MM.1S (cell line): ENCODE results near the gene SH3RF3.

ENCODE experiments used
- DNase-seq: peaks from one replicate; pipeline ENCODE4 v3.0.0-alpha.2; 2015
- H2AFZ ChIP-seq: fragments of 300-600 bp; sonication (generic); 2 replicates; pipeline ENCODE4 v1.6.0; 2016; ENCODE audit warnings: antibody characterized with exemption, low read length
- H3F3A ChIP-seq: fragments of 300-600 bp; sonication (generic); 2 replicates; pipeline ENCODE4 v1.6.1; 2016; ENCODE audit warnings: mild to moderate bottlenecking, antibody characterized with exemption, low read length, moderate library complexity, mixed read lengths; ENCODE audit not compliant: insufficient read depth
- H3K27ac ChIP-seq: fragments of 300-600 bp; sonication (generic); 2 replicates; pipeline ENCODE4 v1.5.1; 2016; ENCODE audit warnings: mild to moderate bottlenecking, low read length
- H3K27me3 ChIP-seq: fragments of 300-600 bp; sonication (generic); replicated peaks from 2 replicates; pipeline ENCODE4 v1.6.0; 2016; ENCODE audit warnings: low read length; ENCODE audit not compliant: insufficient read depth
- H3K36me3 ChIP-seq: fragments of 300-600 bp; sonication (generic); replicated peaks from 2 replicates; pipeline ENCODE4 v1.6.1; 2016; ENCODE audit warnings: mild to moderate bottlenecking, low read length, mixed read lengths; ENCODE audit not compliant: insufficient read depth
- H3K4me1 ChIP-seq: fragments of 300-600 bp; sonication (generic); 2 replicates; pipeline ENCODE4 v1.6.1; 2016; ENCODE audit warnings: low read length, mixed read lengths
- H3K4me2 ChIP-seq: fragments of 300-600 bp; sonication (generic); 2 replicates; pipeline ENCODE4 v1.6.0; 2016; ENCODE audit warnings: low read depth, low read length
- H3K4me3 ChIP-seq: fragments of 300-600 bp; sonication (generic); 2 replicates; pipeline ENCODE4 v1.5.1; 2016; ENCODE audit warnings: low read length, mixed read lengths
- H3K79me2 ChIP-seq: fragments of 300-600 bp; sonication (generic); 2 replicates; pipeline ENCODE4 v1.6.1; 2016; ENCODE audit warnings: mixed run types, low read length, mixed read lengths
- H3K9ac ChIP-seq: fragments of 300-600 bp; sonication (generic); 2 replicates; pipeline ENCODE4 v1.6.1; 2016; ENCODE audit warnings: low read length, mixed read lengths
- H3K9me2 ChIP-seq: fragments of 300-600 bp; sonication (generic); replicated peaks from 2 replicates; pipeline ENCODE4 v1.6.1; 2016; ENCODE audit warnings: mild to moderate bottlenecking, low read length, mixed read lengths; ENCODE audit not compliant: insufficient read depth
- H3K9me3 ChIP-seq: fragments of 300-600 bp; sonication (generic); replicated peaks from 2 replicates; pipeline ENCODE4 v1.6.1; 2016; ENCODE audit warnings: mild to moderate bottlenecking, low read length, mixed read lengths; ENCODE audit not compliant: insufficient read depth
- H4K20me1 ChIP-seq: fragments of 300-600 bp; sonication (generic); 2 replicates; pipeline ENCODE4 v1.6.1; 2016; ENCODE audit warnings: mild to moderate bottlenecking, low read length, moderate library complexity, mixed read lengths; ENCODE audit not compliant: insufficient read depth
- EZH2 ChIP-seq: fragments of 300-600 bp; sonication (generic); optimal IDR thresholded peaks from 2 replicates; pipeline ENCODE3; 2017; ENCODE audit warnings: low read depth, mild to moderate bottlenecking, antibody characterized with exemption, low read length, mixed read lengths
- EZH2phosphoT487 ChIP-seq: fragments of 300-600 bp; sonication (generic); IDR thresholded peaks from 2 replicates; pipeline ENCODE4 v1.6.1; 2018; ENCODE audit warnings: antibody characterized with exemption, low read length
- TF ChIP-seq, protein P1 (sequence below): fragments of 300-600 bp; sonication (generic); IDR thresholded peaks from 2 replicates; pipeline ENCODE4 v1.5.1; 2016; ENCODE audit warnings: antibody characterized with exemption, low read length, mixed read lengths

SH3RF3 gene

GRCh38 chr2:109322641-109323040 is 193.6 kb downstream of the SH3RF3 start:
- TF ChIP-seq EZH2 (no peak), EZH2phosphoT487 (no peak)
- TF ChIP-seq, protein P1, sequence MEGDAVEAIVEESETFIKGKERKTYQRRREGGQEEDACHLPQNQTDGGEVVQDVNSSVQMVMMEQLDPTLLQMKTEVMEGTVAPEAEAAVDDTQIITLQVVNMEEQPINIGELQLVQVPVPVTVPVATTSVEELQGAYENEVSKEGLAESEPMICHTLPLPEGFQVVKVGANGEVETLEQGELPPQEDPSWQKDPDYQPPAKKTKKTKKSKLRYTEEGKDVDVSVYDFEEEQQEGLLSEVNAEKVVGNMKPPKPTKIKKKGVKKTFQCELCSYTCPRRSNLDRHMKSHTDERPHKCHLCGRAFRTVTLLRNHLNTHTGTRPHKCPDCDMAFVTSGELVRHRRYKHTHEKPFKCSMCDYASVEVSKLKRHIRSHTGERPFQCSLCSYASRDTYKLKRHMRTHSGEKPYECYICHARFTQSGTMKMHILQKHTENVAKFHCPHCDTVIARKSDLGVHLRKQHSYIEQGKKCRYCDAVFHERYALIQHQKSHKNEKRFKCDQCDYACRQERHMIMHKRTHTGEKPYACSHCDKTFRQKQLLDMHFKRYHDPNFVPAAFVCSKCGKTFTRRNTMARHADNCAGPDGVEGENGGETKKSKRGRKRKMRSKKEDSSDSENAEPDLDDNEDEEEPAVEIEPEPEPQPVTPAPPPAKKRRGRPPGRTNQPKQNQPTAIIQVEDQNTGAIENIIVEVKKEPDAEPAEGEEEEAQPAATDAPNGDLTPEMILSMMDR, result no peak
- peaks cover 43% of the 10 kb centered on the region for H3K79me2 ChIP-seq
- H3F3A ChIP-seq, result no peaks in the 10 kb centered on the region
- no peaks in the 10 kb centered on the region for H4K20me1 ChIP-seq
- H3K4me1 ChIP-seq, result no peaks in the 10 kb centered on the region
- H3K4me3 ChIP-seq, result no peak overlapping the region
- H3K36me3 ChIP-seq, result no peaks in the 10 kb centered on the region
- no peak overlapping the region for H3K27ac ChIP-seq
- H3K9ac ChIP-seq, result no peak overlapping the region
- no peak overlapping the region for H3K4me2 ChIP-seq
- no peaks in the 10 kb centered on the region for H3K9me3 ChIP-seq
- no peaks in the 10 kb centered on the region for H3K9me2 ChIP-seq
- DNase-seq, result no peak
- no peak overlapping the region for H2AFZ ChIP-seq
- no peaks in the 10 kb centered on the region for H3K27me3 ChIP-seq

DNA sequence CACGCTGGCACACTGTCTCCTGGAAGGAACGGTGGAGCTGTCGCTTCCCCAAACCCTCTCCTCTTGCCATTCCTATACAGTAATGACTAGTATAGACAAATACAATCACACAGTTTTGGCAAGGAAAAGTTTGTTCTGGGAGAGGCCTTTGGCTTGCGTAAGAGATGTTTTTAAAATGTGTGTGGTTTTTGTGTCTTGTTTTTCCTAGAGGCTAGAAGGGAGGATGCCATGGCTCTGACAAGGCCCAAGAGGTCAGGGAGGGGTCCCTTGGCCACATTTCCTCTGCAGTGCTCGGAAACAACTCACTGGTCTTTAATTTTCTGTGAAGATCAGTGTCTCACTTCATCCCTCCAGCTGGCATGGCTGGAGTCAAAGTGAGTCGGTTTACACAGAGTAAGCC is 195.9 kb downstream of the SH3RF3 start:
- H4K20me1 ChIP-seq, result no peaks in the 10 kb centered on the region
- no peaks in the 10 kb centered on the region for H3F3A ChIP-seq
- DNase-seq, result no peak
- H3K79me2 ChIP-seq, result peaks cover 38% of the 10 kb centered on the region
- H2AFZ ChIP-seq, result no peak overlapping the region
- no peak for TF ChIP-seq EZH2
- H3K27ac ChIP-seq, result no peak overlapping the region
- H3K36me3 ChIP-seq, result no peaks in the 10 kb centered on the region
- 0 out of 2 replicates have a peak, but pooled peaks cover 3% of the 10 kb centered on the region for H3K4me1 ChIP-seq
- H3K9ac ChIP-seq, result no peak overlapping the region
- no peaks in the 10 kb centered on the region for H3K9me2 ChIP-seq
- H3K4me3 ChIP-seq, result no peak overlapping the region
- no peak overlapping the region for H3K4me2 ChIP-seq
- no peaks in the 10 kb centered on the region for H3K27me3 ChIP-seq
- H3K9me3 ChIP-seq, result no peaks in the 10 kb centered on the region

- Histone ChIP-seq H2AFZ (no peak overlapping the region), H3K36me3 (no peaks in the 10 kb centered on the region), H3K4me2 (no peak overlapping the region), H3K4me1 (0 out of 2 replicates have a peak, but pooled peaks cover 3% of the 10 kb centered on the region), H3K27me3 (no peaks in the 10 kb centered on the region), H3K9me2 (no peaks in the 10 kb centered on the region), H3K9me3 (no peaks in the 10 kb centered on the region), H3K79me2 (peaks cover 41% of the 10 kb centered on the region), H3K4me3 (no peak overlapping the region), H3K9ac (no peak overlapping the region), H4K20me1 (no peaks in the 10 kb centered on the region), H3K27ac (no peak overlapping the region), H3F3A (no peaks in the 10 kb centered on the region)
- TF ChIP-seq, protein P1, result no peak
- no peak for TF ChIP-seq EZH2
- no peak for TF ChIP-seq EZH2phosphoT487
- no peak for DNase-seq
Observed at GRCh38 chr2:109325570-109325969, 196.6 kb downstream of the SH3RF3 start.

GRCh38 chr2:109326306-109326705 is 197.3 kb downstream of the SH3RF3 start:
- H3K9me2 ChIP-seq, result no peaks in the 10 kb centered on the region
- no peak for TF ChIP-seq EZH2phosphoT487
- TF ChIP-seq, protein P1, result no peak
- TF ChIP-seq EZH2, result no peak
- H3K79me2 ChIP-seq, result peaks cover 47% of the 10 kb centered on the region
- H3F3A ChIP-seq, result no peaks in the 10 kb centered on the region
- no peaks in the 10 kb centered on the region for H3K27me3 ChIP-seq
- H2AFZ ChIP-seq, result no peak overlapping the region
- no peak overlapping the region for H3K9ac ChIP-seq
- no peaks in the 10 kb centered on the region for H3K9me3 ChIP-seq
- no peak overlapping the region for H3K4me2 ChIP-seq
- no peaks in the 10 kb centered on the region for H3K36me3 ChIP-seq
- H3K4me3 ChIP-seq, result no peak overlapping the region
- no peak overlapping the region for H3K27ac ChIP-seq
- H4K20me1 ChIP-seq, result no peaks in the 10 kb centered on the region
- no peak for DNase-seq
- H3K4me1 ChIP-seq, result peaks cover 7% of the 10 kb centered on the region; the same call in 1 of the 2 replicates
